Fibroblast of the conjunctiva (primary cell): ENCODE results near the gene TJP2.

Experiments
- DNase-seq: peaks from one replicate; pipeline ENCODE4 v3.0.0-alpha.2; 2010; ENCODE audit warnings: low read depth

TJP2 gene

GRCh38 chr9:69173891-69174615 is at the start of gene TJP2:
Gene TJP2 (plus strand): TSS chr9:69174277. CDS start chr9:69174373, 96 bp downstream.
- DNase-seq, result peak; percentile 41

GRCh38 chr9:69130456-69131441 is 43.3 kb upstream of the TJP2 start:
- no peak for DNase-seq

GRCh38 chr9:69131682-69132081 is 42.4 kb upstream of the TJP2 start:
- peak; percentile 64 for DNase-seq

GRCh38 chr9:69132361-69132760 is 41.7 kb upstream of the TJP2 start:
- DNase-seq, result no peak

GRCh38 chr9:69134412-69134811 is 39.7 kb upstream of the TJP2 start:
- DNase-seq, result no peak

- no peak for DNase-seq
Measured at GRCh38 chr9:69136185-69136584, 37.9 kb upstream of the TJP2 start.

- no peak for DNase-seq
Measured at GRCh38 chr9:69136779-69137178, 37.3 kb upstream of the TJP2 start.

GRCh38 chr9:69137311-69137710 is 36.8 kb upstream of the TJP2 start:
- no peak for DNase-seq

- DNase-seq, result no peak
Measured at GRCh38 chr9:69139596-69139995, 34.5 kb upstream of the TJP2 start.

GRCh38 chr9:69140123-69140735 is 33.8 kb upstream of the TJP2 start:
- no peak for DNase-seq

GRCh38 chr9:69141851-69142250 is 32.2 kb upstream of the TJP2 start:
- no peak for DNase-seq

- DNase-seq, result no peak
Measured at GRCh38 chr9:69143291-69143690, 30.8 kb upstream of the TJP2 start.

GRCh38 chr9:69145144-69145715 is 28.8 kb upstream of the TJP2 start:
- DNase-seq, result no peak

- DNase-seq, result no peak
Measured at GRCh38 chr9:69147041-69147834, 26.8 kb upstream of the TJP2 start.

GRCh38 chr9:69149321-69149807 is 24.7 kb upstream of the TJP2 start:
- DNase-seq, result peak; percentile 17

GRCh38 chr9:69151506-69151905 is 22.6 kb upstream of the TJP2 start:
- DNase-seq, result no peak

GRCh38 chr9:69153707-69154521 is 20.2 kb upstream of the TJP2 start:
- DNase-seq, result no peak

- no peak for DNase-seq
Measured at GRCh38 chr9:69155341-69156030, 18.6 kb upstream of the TJP2 start.

- DNase-seq, result no peak
Measured at GRCh38 chr9:69157751-69158466, 16.2 kb upstream of the TJP2 start.
